ENCODE results near the gene SLAMF9. TPM values are rescaled to one million over a fixed set of nuclear protein-coding genes. Genes with fewer than 3 reads are reported as not detected.

Gene SLAMF9
- total RNA-seq, 1 experiment from 2014 or later, result not detected

DNA sequence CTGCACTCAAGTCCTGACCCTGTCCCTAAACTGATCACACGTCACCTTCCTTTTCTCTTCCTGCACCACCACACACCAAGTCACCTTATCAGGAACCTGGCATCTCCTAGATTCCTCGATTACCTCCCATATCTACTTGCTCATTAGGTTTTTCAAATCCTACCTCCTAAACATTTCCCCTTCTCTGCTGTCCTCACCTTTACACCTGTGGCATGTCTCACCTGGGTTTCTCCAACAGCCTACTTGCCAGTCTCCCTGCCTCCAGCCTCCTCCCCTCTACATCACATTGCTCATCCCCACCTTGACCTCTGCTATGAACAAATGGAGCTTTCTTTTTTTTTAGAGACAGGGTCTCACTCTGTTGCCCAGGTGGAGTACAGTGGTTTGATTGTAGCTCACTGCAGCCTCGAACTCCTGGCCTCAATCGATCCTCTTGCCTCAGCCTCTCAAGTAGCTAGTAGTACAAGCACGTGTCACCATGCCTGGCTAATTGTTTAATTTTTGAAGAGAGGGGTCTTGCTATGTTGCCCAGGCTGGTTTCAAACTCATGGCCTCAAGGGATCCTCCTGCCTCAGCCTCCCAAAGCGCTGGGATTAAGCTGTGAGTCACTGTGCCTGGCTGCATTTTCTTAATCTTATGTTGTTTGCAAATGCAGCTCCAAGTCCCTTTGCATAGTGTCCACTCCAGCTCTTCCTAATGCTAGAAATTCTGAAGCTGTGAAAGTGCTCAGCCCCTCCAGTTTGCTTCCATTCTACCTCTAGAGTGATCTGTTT is 14.9 kb downstream of the SLAMF9 start:
- no peaks in the 10 kb centered on the region for H3K9me3 ChIP-seq (ENCODE audit: control insufficient read depth in 1 of 2, insufficient read depth in 1 of 2, low read depth in 1 of 2, low read length in 2 of 2)
- no peaks in the 10 kb centered on the region for H3K27me3 ChIP-seq (ENCODE audit: insufficient read depth, low read length)
- H2AFZ ChIP-seq (ENCODE audit: low read depth, low read length, poor library complexity, severe bottlenecking), result no peak overlapping the region
- ChIA-PET CTCF (interaction anchor here (1.6 to 10.1 kb wide), 2 partner anchors 67 to 140 kb away, joined by 5 to 170 read pairs; no protein-coding TSS in a partner anchor), POLR2A (interaction anchor here (1.0 kb wide), 1 partner anchor 68 kb away, joined by 3 read pairs; no protein-coding TSS in a partner anchor), RAD21 (ENCODE audit: low non-redundant PET in 1 of 2, low total read pairs in 2 of 2, uncharacterized antibody in 2 of 2, unreplicated experiment in 2 of 2) (interaction anchor here in 1 of 2 experiments (1.4 kb wide), 1 partner anchor 69 kb away, joined by 5 read pairs; no protein-coding TSS in a partner anchor)
- intact Hi-C loops (cut with micrococcal nuclease), result no loop called here
- no peak overlapping the region for H3K4me3 ChIP-seq (replicated peaks in 1 of 2; ENCODE audit: low read depth in 1 of 2, low read length in 2 of 2)
- no peaks in the 10 kb centered on the region for H3K9me2 ChIP-seq (ENCODE audit: insufficient read depth)
- no peak overlapping the region for H3K9ac ChIP-seq (ENCODE audit: low read length)
- ATAC-seq (no peak), DNase-seq (ENCODE audit: low read depth, low spot score) (no peak)
- H3K36me3 ChIP-seq (ENCODE audit: control insufficient read depth in 1 of 2, insufficient read depth in 2 of 2, low read length in 2 of 2), result peaks cover 0 to 2% of the 10 kb centered on the region in 2 experiments; a peak in 1 of 4 replicates
- H3K4me2 ChIP-seq (ENCODE audit: low read length), result no peak overlapping the region
- BruUV-seq (replicated peaks), result no TSS peak
- H3K4me1 ChIP-seq (ENCODE audit: control insufficient read depth in 1 of 2, insufficient read depth in 2 of 2, low read length in 2 of 2), result peaks cover 3 to 15% of the 10 kb centered on the region in 2 experiments
- TF ChIP-seq, protein P1, sequence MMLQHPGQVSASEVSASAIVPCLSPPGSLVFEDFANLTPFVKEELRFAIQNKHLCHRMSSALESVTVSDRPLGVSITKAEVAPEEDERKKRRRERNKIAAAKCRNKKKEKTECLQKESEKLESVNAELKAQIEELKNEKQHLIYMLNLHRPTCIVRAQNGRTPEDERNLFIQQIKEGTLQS (IDR thresholded peaks at IDR 0.05), result no peak
- TF ChIP-seq CEBPB (IDR thresholded peaks at IDR 0.05; ENCODE audit: low read depth) (no peak), MAX (IDR thresholded peaks at IDR 0.05) (no peak), SRF (IDR thresholded peaks at IDR 0.05; ENCODE audit: low read depth) (no peak), ZFX (IDR thresholded peaks at IDR 0.05) (no peak), TCF7L2 (IDR thresholded peaks at IDR 0.05; ENCODE audit: borderline replicate concordance, extremely low read depth, insufficient read depth, insufficient read length) (no peak)
- TF ChIP-seq, protein P2, sequence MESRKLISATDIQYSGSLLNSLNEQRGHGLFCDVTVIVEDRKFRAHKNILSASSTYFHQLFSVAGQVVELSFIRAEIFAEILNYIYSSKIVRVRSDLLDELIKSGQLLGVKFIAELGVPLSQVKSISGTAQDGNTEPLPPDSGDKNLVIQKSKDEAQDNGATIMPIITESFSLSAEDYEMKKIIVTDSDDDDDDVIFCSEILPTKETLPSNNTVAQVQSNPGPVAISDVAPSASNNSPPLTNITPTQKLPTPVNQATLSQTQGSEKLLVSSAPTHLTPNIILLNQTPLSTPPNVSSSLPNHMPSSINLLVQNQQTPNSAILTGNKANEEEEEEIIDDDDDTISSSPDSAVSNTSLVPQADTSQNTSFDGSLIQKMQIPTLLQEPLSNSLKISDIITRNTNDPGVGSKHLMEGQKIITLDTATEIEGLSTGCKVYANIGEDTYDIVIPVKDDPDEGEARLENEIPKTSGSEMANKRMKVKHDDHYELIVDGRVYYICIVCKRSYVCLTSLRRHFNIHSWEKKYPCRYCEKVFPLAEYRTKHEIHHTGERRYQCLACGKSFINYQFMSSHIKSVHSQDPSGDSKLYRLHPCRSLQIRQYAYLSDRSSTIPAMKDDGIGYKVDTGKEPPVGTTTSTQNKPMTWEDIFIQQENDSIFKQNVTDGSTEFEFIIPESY (IDR thresholded peaks at IDR 0.05; ENCODE audit: extremely low read depth, insufficient replicate concordance, low read length), result no peak
- no peaks in the 10 kb centered on the region for H3K79me2 ChIP-seq (ENCODE audit: insufficient read depth, low read length)
- H3K27ac ChIP-seq (ENCODE audit: low read depth, low read length), result no peak overlapping the region
- no peaks in the 10 kb centered on the region for H4K20me1 ChIP-seq (ENCODE audit: insufficient read depth)
